ENCODE measurements around the gene DNAJA4. TPM values are rescaled to one million over a fixed set of nuclear protein-coding genes. Genes with fewer than 3 reads are reported as not detected.

The DNAJA4 gene
- total RNA-seq, 6 experiments from 2014 or later: 0.14 to 0.38 (median 0.17) TPM; not detected in 1

DNA sequence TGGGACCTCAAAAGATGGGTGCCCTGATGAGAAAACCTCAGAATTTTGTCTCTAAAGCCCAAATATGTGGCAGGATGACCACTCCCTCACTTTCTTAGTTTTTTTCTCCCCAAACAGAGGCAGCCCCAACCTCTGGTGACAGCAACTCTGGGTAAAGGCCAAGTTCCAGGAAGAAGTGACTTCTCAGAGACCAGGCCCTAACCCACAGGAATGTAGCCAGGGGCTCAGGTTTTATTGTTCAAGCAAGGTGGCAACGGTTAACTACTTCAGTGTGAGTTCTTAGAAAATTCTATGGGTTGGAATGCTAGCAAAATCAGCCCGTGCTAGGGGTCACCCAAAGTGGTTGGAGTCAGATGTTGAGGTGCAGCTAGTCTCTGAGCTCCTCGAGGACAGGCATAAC is 5.1 kb upstream of the DNAJA4 start:
- Mint-ChIP-seq H3K4me3 (no peak overlapping the region), H3K4me1 (ENCODE audit: low read depth) (no peaks in the 10 kb centered on the region), H3K27me3 (ENCODE audit: insufficient read depth) (peaks cover 25% of the 10 kb centered on the region), H3K27ac (no peak overlapping the region), H3K9me3 (no peaks in the 10 kb centered on the region), H3K36me3 (ENCODE audit: low read depth) (no peaks in the 10 kb centered on the region)
- DNase-seq: no peak
- TF ChIP-seq, protein P1, sequence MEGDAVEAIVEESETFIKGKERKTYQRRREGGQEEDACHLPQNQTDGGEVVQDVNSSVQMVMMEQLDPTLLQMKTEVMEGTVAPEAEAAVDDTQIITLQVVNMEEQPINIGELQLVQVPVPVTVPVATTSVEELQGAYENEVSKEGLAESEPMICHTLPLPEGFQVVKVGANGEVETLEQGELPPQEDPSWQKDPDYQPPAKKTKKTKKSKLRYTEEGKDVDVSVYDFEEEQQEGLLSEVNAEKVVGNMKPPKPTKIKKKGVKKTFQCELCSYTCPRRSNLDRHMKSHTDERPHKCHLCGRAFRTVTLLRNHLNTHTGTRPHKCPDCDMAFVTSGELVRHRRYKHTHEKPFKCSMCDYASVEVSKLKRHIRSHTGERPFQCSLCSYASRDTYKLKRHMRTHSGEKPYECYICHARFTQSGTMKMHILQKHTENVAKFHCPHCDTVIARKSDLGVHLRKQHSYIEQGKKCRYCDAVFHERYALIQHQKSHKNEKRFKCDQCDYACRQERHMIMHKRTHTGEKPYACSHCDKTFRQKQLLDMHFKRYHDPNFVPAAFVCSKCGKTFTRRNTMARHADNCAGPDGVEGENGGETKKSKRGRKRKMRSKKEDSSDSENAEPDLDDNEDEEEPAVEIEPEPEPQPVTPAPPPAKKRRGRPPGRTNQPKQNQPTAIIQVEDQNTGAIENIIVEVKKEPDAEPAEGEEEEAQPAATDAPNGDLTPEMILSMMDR (IDR thresholded peaks at IDR 0.05): no peak

DNA sequence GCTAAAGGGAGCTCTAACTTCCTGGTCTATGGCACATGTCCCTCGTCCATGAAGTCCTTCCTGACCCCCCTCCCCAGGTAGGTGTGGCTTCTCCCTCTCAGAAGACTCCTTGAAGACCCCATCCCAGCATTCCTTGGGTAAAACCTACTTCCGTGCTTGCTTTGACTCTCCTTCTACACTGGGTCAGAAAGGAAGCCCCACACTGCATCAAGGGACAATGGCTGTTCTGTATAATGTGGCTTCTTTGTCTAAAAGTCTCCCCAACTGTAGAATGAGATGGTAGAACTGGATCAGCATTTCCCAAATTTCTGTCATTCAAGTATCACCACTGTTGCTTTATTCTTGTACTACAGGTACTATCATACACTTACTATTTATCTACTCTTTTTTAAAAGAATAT is 3.9 kb upstream of the DNAJA4 start:
- H3K27ac Mint-ChIP-seq: no peak overlapping the region
- TF ChIP-seq, protein P1 (IDR thresholded peaks at IDR 0.05): no peak
- DNase-seq: no peak
- peaks cover 5% of the 10 kb centered on the region for H3K4me1 Mint-ChIP-seq (ENCODE audit: low read depth)
- no peaks in the 10 kb centered on the region for H3K36me3 Mint-ChIP-seq (ENCODE audit: low read depth)
- H3K4me3 Mint-ChIP-seq: no peak overlapping the region
- H3K27me3 Mint-ChIP-seq (ENCODE audit: insufficient read depth): peaks cover 32% of the 10 kb centered on the region
- H3K9me3 Mint-ChIP-seq: no peaks in the 10 kb centered on the region

DNA sequence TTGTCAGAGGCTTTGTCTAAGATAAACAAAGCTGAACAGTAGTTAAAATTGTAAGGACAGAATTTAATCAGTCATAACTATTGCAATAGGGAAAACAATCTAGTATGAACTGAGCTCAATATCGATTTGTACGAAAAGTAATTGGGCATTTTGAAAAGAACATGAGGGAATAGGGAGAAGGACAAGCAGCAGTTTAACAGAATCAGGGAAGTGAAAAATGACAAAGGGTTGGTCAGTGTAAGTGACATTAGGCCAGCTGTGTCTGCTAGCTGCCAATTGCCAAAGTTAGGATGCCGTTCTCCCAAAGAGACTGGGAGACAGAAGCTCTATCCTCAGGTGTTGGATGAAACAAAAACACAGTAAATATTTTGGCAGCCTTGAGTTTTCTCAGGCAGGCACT is 3.3 kb upstream of the DNAJA4 start:
- DNase-seq: no peak
- no peaks in the 10 kb centered on the region for H3K36me3 Mint-ChIP-seq (ENCODE audit: low read depth)
- H3K27ac Mint-ChIP-seq: no peak overlapping the region
- peaks cover 11% of the 10 kb centered on the region for H3K4me1 Mint-ChIP-seq (ENCODE audit: low read depth)
- H3K4me3 Mint-ChIP-seq: no peak overlapping the region
- TF ChIP-seq, protein P1 (IDR thresholded peaks at IDR 0.05): no peak
- H3K9me3 Mint-ChIP-seq: no peaks in the 10 kb centered on the region
- peaks cover 30% of the 10 kb centered on the region for H3K27me3 Mint-ChIP-seq (ENCODE audit: insufficient read depth)

DNA sequence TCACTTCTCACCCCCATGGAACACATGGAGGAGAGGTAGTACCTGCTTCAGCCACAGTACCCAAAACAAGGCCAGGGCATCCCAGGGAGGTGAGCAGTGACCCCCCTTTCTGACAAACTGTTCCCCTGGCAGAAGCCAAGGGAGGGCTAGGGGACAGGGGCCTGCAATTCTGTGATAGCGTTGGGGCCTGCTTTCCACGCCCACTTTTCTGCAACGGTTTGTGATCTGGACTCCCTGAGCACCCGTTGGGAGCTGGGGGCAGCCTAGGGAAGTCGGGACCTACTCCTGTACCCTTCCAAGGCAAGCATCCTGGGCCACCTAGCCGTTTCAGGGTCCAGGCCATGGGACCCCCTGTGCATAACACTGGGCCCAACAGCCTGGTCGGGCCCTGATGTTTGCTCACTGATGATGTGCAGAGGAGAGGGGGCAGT is 996 bp upstream of the DNAJA4 start:
- Mint-ChIP-seq H3K4me3 (no peak overlapping the region), H3K4me1 (ENCODE audit: low read depth) (peaks cover 11% of the 10 kb centered on the region), H3K27ac (no peak overlapping the region), H3K27me3 (ENCODE audit: insufficient read depth) (peaks cover 29% of the 10 kb centered on the region), H3K9me3 (no peaks in the 10 kb centered on the region), H3K36me3 (ENCODE audit: low read depth) (no peaks in the 10 kb centered on the region)
- TF ChIP-seq, protein P1 (IDR thresholded peaks at IDR 0.05): no peak
- DNase-seq: no peak

DNA sequence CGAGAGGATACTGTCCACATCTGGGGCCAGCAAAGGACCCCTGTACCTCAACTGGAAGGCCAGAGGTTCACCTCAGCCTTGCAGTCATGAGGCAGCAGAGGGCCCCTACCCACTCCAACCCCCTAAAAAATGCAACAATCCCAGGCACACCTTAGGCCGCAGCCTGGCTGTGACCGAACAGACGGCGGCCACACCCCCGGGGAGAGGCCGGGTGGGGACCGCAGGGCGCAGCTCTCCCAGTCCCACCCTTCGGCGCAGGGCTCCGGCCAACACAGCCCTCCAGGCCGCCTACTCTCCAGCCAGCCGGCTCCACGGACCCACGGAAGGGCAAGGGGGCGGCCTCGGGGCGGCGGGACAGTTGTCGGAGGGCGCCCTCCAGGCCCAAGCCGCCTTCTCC is 457 bp upstream of the DNAJA4 start:
- no peak for DNase-seq
- Mint-ChIP-seq H3K36me3 (ENCODE audit: low read depth) (no peaks in the 10 kb centered on the region), H3K27me3 (ENCODE audit: insufficient read depth) (peaks cover 30% of the 10 kb centered on the region), H3K27ac (no peak overlapping the region), H3K4me3 (no peak overlapping the region), H3K4me1 (ENCODE audit: low read depth) (peaks cover 11% of the 10 kb centered on the region), H3K9me3 (no peaks in the 10 kb centered on the region)
- TF ChIP-seq, protein P1 (IDR thresholded peaks at IDR 0.05): no peak

DNA sequence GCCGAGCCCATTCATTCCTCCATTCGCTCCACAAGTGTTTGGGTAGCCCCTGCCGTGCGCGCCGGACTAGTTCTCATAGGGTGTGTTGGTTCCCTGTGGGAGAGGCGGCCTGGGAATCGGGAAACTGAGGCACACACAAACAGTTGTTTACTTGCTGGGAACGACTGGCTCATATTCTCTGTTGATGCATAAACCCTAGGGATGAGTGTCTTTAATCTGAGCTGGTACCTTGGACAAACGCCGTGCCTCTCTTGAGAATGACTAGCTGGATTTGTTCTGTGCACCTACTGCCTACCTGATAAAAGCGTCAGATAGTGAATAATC is 737 bp downstream of the DNAJA4 start:
- Mint-ChIP-seq H3K36me3 (ENCODE audit: low read depth) (no peaks in the 10 kb centered on the region), H3K9me3 (no peaks in the 10 kb centered on the region), H3K27me3 (ENCODE audit: insufficient read depth) (peaks cover 29% of the 10 kb centered on the region), H3K27ac (no peak overlapping the region), H3K4me1 (ENCODE audit: low read depth) (peaks cover 11% of the 10 kb centered on the region), H3K4me3 (no peak overlapping the region; the same call in 1 of the 2 replicates)
- DNase-seq: no peak
- TF ChIP-seq, protein P1 (IDR thresholded peaks at IDR 0.05): no peak
